Measurements from ENCODE around the gene PCMT1. TPM values are rescaled to one million over a fixed set of nuclear protein-coding genes. Genes with fewer than 3 reads are reported as not detected.

Gene PCMT1
- total and polyA plus RNA-seq, 2 experiments from 2014 or later = 110 to 126 TPM

DNA sequence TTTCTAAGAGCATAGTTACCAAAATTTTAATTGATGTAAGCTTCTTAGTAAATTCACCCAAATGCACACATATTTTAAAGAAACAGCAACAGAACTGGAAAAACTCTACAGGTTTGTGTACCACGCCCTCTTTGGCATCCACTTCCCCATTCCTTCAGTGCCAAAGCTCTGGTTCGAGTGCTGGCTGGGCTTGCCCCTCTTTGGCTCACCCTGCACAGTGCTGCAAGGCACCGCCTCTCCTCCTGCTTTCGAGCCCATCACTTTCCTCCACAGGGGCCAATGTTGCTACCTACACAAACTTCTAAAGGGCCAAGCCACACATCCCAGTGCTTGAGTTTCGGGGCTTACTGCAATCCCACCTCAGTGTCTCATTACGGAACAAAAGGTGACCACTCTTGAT lies 105.0 kb downstream of the PCMT1 start:
- Histone ChIP-seq H3K27ac (peak overlapping the region; percentile 79), H3K27me3 (no peaks in the 10 kb centered on the region), H3K9me2 (replicated peaks; ENCODE audit: insufficient read depth) (no peaks in the 10 kb centered on the region), H2AFZ (no peak overlapping the region), H3K4me2 (peak overlapping the region; percentile 58), H4K20me1 (ENCODE audit: insufficient read depth, poor library complexity, severe bottlenecking) (no peaks in the 10 kb centered on the region), H3K36me3 (replicated peaks; ENCODE audit: insufficient read depth, low read depth) (no peaks in the 10 kb centered on the region), H3K9me3 (ENCODE audit: low read depth) (no peaks in the 10 kb centered on the region), H3K4me3 (no peak overlapping the region), H3K4me1 (ENCODE audit: insufficient read depth) (peaks cover 21% of the 10 kb centered on the region), H3K79me2 (peaks cover 38% of the 10 kb centered on the region)
- 73% methylated on average over 6 of the region's 6 CpGs for WGBS (ENCODE audit: low lambda C conversion rate, missing lambda C conversion rate)
- TF ChIP-seq EZH2phosphoT487 (IDR thresholded peaks at IDR 0.05; ENCODE audit: low read depth, severe bottlenecking, unreplicated experiment) = no peak
- no peak for TF ChIP-seq EZH2 (IDR thresholded peaks at IDR 0.05; ENCODE audit: borderline replicate concordance)
- no peak for TF ChIP-seq CTCF (IDR thresholded peaks at IDR 0.05; ENCODE audit: poor library complexity)
- DNase-seq (ENCODE audit: low spot score) = no peak

- H3K79me2 ChIP-seq = peaks cover 43% of the 10 kb centered on the region
Observed at GRCh38 chr6:149855040-149855654, 105.6 kb downstream of the PCMT1 start.

DNA sequence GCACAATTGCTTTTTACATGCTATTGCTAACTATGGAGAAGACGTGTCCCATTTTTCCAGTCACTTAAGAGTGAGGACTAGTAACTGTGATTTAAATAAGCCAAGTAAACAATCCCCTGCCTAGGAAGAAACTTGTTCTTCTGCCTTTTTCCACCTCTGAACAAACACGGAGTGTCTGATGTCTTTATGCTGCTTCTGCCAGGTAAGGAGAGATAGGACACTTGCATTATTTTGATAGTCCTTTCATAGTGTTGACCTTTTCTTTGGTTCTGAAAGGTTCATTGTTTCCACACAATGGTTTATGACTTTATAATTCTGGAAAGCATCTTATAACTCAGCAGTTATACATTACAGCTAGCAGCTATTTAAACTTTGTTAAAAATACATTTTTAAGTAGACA lies 106.2 kb downstream of the PCMT1 start:
- H3K27ac ChIP-seq = peak overlapping the region; percentile 79

More at GRCh38 chr6:149855040-149855654, 105.6 kb downstream of the PCMT1 start:
- Histone ChIP-seq H3K4me2 (peak overlapping the region; percentile 58), H3K4me3 (no peak overlapping the region), H3K36me3 (replicated peaks; ENCODE audit: insufficient read depth, low read depth) (no peaks in the 10 kb centered on the region), H3K27ac (peak overlapping the region; percentile 79), H3K4me1 (ENCODE audit: insufficient read depth) (peaks cover 28% of the 10 kb centered on the region), H2AFZ (no peak overlapping the region), H3K9me3 (ENCODE audit: low read depth) (no peaks in the 10 kb centered on the region), H4K20me1 (ENCODE audit: insufficient read depth, poor library complexity, severe bottlenecking) (no peaks in the 10 kb centered on the region), H3K9me2 (replicated peaks; ENCODE audit: insufficient read depth) (no peaks in the 10 kb centered on the region), H3K27me3 (no peaks in the 10 kb centered on the region)
- no peak for TF ChIP-seq EZH2 (IDR thresholded peaks at IDR 0.05; ENCODE audit: borderline replicate concordance)
- TF ChIP-seq EZH2phosphoT487 (IDR thresholded peaks at IDR 0.05; ENCODE audit: low read depth, severe bottlenecking, unreplicated experiment) = no peak
- TF ChIP-seq CTCF (IDR thresholded peaks at IDR 0.05; ENCODE audit: poor library complexity) = no peak
- 33% methylated on average over 5 of the region's 5 CpGs for WGBS (ENCODE audit: low lambda C conversion rate, missing lambda C conversion rate)
- DNase-seq (ENCODE audit: low spot score) = peak; percentile 70

More for the DNA sequence above, 106.2 kb downstream of the PCMT1 start:
- no peak overlapping the region for H2AFZ ChIP-seq
- peaks cover 34% of the 10 kb centered on the region for H3K4me1 ChIP-seq (ENCODE audit: insufficient read depth)
- no peak for DNase-seq (ENCODE audit: low spot score)
- peaks cover 49% of the 10 kb centered on the region for H3K79me2 ChIP-seq
- H3K4me2 ChIP-seq = peak overlapping the region; percentile 58
- TF ChIP-seq EZH2phosphoT487 (IDR thresholded peaks at IDR 0.05; ENCODE audit: low read depth, severe bottlenecking, unreplicated experiment) = no peak
- no peak for TF ChIP-seq CTCF (IDR thresholded peaks at IDR 0.05; ENCODE audit: poor library complexity)
- TF ChIP-seq EZH2 (IDR thresholded peaks at IDR 0.05; ENCODE audit: borderline replicate concordance) = no peak
- no peak overlapping the region for H3K4me3 ChIP-seq
- no peaks in the 10 kb centered on the region for H3K9me2 ChIP-seq (replicated peaks; ENCODE audit: insufficient read depth)
- H3K27me3 ChIP-seq = no peaks in the 10 kb centered on the region
- no peaks in the 10 kb centered on the region for H3K9me3 ChIP-seq (ENCODE audit: low read depth)
- WGBS (ENCODE audit: low lambda C conversion rate, missing lambda C conversion rate) = 33% methylated on average over 2 of the region's 2 CpGs
- no peaks in the 10 kb centered on the region for H3K36me3 ChIP-seq (replicated peaks; ENCODE audit: insufficient read depth, low read depth)
- H4K20me1 ChIP-seq (ENCODE audit: insufficient read depth, poor library complexity, severe bottlenecking) = no peaks in the 10 kb centered on the region

Data from hepatocyte (in vitro differentiated cells).